Activated CD4-positive, alpha-beta T cell treated with anti-CD3 and anti-CD28 coated beads for 48 hours (primary cell): ENCODE results near the gene SLC35G6.
"Not testable (repeated sequence)": the region's sequence is repeated elsewhere in the genome, so short reads cannot be mapped to it uniquely, and the experiment has no call there.

Experiments
- DNase-seq: peaks from one replicate; pipeline ENCODE4 v3.0.0-alpha.2; 2020

SLC35G6 gene

GRCh38 chr17:7481275-7481674 is at the start of gene SLC35G6:
Gene SLC35G6 (plus strand): TSS chr17:7481446. CDS start chr17:7481517, 71 bp downstream.
- not testable (repeated sequence) for DNase-seq

DNA sequence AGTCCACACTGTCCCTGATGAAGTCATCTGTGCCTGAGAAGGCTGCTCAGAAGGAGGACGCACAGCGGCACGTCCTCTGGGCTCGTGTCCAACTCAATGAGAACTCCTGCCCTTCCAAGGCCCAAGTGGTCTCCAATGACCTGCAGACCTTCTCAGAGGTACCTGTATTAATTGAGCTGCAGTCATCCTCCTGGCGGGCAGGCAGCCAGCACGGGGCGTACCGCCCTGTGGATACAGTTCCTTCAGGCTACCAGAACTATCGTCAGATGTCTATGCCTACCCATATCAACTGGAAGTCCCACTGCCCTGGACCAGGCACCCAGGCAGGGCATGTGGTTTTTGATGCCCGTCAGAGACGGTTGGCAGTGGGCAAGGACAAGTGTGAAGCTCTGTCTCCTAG is 49.0 kb upstream of the SLC35G6 start:
- no peak for DNase-seq

GRCh38 chr17:7435676-7436555 is 45.3 kb upstream of the SLC35G6 start:
- peak; percentile 68 for DNase-seq

DNA sequence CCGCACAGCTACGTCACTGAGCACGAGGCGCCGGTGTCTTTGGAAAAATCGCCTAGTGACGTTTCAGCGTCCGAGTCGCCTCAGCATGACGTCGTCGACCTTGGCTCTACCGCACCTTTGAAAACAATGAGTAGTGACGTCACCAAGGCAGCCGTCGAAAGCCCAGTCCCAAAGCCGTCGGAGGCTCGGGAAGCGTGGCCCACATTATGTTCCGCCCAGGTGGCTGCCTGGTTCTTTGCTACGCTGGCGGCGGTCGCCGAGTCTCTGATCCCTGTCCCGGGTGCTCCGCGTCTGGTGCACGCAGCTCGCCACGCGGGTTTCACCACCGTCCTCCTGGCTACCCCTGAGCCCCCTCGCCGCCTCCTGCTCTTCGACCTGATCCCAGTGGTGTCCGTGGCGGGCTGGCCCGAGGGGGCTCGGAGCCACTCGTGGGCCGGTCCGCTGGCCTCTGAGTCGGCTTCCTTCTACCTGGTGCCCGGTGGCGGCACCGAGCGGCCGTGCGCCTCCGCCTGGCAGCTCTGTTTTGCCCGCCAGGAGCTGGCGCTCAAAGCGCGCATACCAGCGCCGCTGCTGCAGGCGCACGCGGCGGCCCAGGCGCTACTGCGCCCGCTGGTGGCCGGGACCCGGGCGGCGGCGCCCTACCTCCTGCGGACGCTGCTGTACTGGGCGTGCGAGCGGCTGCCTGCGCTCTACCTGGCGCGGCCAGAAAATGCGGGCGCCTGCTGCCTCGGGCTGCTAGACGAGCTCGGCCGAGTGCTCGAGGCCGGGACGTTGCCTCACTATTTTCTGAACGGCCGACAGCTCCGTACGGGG is 44.5 kb upstream of the SLC35G6 start:
- DNase-seq = peak; percentile 87

GRCh38 chr17:7437369-7437863 is 43.8 kb upstream of the SLC35G6 start:
- no peak for DNase-seq

DNA sequence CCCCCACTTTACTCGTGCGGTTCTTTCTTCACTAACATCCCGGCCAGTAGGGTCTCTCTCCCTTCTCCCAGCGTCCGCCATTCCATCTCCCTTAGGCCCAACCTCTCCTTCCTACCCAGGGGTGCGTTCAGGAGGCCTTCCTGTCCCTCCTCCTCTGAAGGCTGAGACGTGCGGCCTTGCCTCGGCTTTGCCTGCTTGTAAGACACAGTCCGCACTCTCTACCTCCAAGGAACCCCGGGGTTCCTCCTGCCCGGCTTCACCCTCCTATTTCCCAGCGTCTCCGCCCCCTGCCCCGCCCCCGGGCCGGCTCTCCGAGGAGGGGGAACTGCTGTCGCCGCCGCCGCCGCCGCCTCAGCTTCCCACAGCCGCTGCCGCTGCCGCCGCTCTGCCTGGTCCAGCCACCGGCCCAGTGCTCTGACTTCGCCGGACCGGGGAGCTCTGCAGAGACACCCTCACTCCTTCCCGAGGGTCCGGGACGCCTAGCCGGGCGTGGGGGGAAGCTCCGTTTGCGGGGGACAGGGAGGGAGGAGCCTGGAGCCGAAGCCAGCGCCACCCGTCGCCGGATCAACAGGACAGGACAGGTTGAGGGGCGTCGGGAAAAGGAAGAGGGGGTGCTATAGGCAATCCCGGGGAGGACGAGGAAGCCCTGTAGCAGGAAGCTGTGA is 43.2 kb upstream of the SLC35G6 start:
- peak; percentile 76 for DNase-seq

DNA sequence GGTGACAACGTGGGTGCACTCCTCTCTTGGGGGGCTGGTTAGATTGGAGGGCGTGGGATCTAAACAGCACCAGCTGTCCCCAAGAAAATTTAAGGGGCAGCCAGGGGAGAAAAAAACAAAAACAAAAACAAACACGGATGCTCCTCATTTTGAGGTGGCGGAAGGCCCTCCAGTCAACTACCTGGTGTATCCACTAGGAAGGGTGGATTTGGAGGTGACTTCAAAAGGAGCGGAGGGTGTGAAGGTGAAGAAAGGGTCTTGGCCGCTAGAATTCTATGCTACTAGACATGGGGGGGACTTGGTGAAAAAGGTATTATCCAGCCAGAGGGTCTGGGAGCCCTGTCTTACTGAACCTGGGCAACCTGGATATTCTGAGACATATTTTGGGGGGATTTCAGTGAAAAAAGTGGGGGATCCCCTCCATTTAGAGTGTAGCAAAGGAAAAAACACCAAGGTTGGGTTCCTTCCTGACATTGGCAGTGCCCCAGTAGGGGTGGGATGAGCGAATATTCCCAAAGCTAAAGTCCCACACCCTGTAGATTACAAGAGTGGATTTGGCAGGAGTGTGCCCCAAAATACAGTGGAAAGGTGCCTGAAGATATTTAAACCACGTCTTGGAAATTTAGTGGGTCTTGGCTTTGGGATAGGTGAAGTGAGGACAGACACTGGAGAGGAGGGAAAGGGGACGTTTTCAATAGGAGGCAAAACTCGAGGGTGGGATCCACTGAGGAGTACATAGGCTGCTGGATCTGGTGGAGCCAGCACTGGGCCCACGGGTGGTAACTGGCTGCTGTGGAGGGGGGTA is 42.4 kb upstream of the SLC35G6 start:
- DNase-seq = no peak

- DNase-seq = no peak
Measured at GRCh38 chr17:7439462-7440112, 41.7 kb upstream of the SLC35G6 start, which contains the start of gene FGF11. Gene FGF11 (plus strand): TSS chr17:7439512. CDS start chr17:7439621, 109 bp downstream.

DNA sequence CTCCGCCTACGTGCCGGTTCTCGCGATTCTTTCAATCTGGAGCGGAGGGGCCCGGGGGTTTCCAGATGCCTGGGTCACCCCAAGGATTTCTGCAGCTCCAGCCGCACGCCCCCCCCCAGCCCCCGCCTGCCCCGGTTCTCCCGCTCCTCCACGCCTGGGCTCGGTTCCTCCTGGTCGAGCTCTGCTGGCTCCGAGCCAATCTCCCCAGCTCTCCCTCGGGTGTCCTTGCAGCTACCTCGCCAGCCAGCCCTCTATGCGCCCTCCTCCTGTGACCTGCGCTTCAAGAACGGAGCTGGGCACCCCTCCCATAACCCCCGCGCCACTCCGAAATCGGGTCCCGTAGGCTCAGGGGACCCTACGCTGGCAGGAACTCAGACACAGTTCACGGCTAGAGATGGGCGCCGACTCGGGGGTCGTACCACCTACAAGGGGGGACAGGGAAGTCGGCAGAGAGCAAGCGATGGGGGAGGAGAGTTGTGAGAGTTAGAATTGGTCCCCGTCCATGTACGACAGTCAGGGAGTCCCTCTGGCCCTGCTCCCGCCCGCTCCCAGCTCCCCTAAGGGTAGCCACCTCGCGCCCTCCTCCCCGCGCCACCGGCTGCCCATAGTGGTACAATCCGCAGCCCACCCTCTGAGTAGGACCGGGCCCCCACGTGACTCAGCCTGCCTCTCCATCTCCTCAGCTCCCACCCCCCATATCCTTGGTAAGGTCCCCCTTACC is 41.0 kb upstream of the SLC35G6 start:
- peak; percentile 61 for DNase-seq

GRCh38 chr17:7440834-7441195 is 40.4 kb upstream of the SLC35G6 start:
- peak; percentile 35 for DNase-seq

GRCh38 chr17:7441266-7441665 is 40.0 kb upstream of the SLC35G6 start:
- no peak for DNase-seq

GRCh38 chr17:7442142-7442541 is 39.1 kb upstream of the SLC35G6 start:
- DNase-seq = no peak

DNA sequence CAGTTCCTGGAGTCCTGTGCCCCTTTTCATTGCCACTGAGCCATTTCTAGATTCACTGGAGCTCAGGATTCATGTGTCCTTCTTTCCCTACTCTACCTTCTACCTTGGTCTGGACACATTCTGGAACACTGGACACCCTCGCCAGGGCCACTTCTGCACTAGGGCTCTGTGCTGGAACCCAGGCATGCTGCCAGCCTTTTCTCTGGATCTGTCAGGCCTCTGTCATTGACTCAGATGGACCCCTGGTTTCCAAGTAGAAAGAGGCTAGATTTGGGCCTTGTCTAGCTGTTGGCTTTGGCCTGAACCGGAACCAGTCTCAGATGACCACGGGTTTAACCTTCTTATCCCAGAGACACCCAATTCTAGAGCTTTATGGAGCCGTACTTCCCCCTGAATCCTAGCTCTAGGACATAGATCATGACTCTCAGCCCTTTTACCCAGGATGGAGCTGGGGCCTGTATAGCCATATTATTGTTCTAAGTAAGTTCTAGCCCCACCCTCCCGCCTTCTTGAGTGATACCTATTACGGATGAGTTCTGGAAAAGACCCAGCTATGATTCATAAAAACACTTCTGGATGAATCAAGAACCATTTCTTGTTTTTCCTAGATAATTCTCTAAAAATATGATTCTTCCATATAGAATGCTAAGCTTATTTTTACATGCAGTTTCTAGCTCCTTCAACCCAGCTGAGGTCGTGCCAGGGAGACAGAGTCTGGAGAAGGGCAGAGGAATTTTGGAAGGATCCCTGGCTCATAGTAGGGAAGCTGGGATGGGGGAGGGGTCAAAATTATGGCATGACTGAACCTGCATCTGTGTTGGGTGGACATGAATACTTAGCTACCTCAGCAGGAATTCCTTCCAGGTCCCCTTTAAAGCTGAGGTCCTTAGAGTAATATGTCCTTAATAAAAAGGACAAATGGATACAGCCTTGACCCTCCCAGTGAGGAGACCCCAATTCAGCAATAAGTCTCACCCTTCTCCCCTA is 37.5 kb upstream of the SLC35G6 start:
- DNase-seq = no peak

GRCh38 chr17:7444682-7445618 is 36.3 kb upstream of the SLC35G6 start, which contains the start of gene CHRNB1:
Gene CHRNB1 (plus strand): TSS chr17:7445061. CDS start chr17:7445128, 67 bp downstream.
- no peak for DNase-seq

GRCh38 chr17:7445619-7445968 is 35.7 kb upstream of the SLC35G6 start:
- peak; percentile 39 for DNase-seq

DNA sequence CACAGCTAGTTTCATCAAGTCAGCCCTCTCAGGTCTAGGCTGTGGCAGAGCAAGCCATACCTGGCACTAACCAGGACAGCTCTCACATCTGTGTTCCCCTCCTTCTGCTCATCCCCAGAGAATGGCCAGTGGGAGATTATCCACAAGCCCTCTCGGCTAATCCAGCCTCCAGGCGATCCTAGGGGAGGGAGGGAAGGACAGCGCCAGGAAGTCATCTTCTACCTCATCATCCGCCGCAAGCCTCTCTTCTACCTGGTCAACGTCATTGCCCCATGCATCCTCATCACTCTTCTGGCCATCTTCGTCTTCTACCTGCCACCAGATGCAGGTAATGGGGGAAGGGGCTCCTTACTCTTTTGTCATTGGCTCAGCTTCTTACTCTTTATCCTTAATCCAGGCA is 32.8 kb upstream of the SLC35G6 start:
- DNase-seq = no peak

DNA sequence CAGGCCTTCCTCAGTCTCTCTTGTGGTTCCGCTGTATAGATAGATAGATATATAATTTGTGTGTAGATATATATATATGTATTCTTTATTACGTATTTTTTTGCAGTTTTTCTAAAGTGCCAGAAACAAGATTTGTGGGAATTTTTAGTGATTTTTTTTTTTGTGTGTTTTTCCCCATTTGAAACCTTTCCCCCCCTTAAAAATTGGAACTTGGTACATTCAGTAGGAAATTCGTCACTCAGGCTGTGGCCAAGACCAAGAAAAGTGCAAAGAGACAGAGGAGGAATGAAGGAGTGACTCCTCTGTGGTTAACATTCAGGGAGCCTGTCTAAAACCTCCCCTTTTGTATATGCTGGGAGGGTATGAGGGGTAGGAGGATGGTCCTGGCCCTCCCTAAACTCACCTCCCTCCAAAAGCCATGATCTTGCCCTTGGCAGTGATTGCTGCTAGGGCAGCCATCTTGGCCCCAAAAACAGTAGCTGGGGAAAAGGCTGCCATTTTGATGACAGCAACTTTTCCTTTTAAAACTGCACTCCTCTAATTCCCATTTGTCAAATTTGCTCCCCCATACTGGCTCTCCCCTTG is 21.2 kb upstream of the SLC35G6 start:
- no peak for DNase-seq
